ENCODE measurements around the gene TMEM134. TPM values are rescaled to one million over a fixed set of nuclear protein-coding genes. Genes with fewer than 3 reads are reported as not detected.

TMEM134 gene
- total RNA-seq, 1 donor, result 18.6 TPM

DNA sequence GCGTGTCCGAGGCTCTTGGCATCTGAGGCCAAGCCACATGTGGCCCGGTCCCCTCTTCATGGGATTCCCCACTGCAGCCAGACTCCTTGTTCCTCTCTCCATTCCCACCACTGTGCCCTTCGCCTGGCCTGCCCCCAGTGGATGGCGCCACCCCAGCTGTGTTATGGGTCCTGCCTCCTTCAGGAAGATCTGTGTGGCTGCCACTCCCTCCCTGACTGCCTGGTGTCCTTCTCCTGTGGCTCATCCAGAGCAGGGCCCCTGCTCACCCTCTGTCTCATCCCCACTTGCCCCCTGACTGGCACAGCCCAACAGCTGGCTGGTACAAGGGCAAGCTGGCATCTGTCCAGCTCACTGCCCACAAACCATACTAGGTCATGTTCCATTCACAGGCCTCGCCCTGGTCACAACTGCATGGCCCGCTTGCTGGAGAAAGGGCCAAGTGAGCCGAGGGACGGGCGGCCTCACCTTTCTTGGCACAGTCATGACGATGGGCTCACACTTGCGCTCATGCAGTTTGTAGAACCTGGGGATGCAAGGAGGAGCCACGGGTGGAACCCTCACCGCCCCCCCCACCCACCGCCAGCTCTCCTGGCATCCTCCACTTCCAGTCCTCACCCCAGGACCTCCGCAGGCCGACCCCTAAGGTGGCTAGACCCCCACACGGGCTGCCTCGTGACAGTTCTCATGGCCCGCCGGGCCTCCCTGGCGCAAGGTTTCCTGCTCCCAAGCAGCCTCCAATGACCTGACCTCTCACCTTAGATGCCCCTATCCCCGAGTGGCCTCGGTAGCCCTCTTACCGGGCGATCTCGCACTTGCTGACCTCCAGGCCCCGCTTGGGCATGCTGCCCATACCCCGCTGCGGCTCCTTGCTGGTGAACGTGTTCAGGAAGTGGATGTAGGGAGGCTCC is 29.5 kb downstream of the TMEM134 start:
- TF ChIP-seq, protein P1, sequence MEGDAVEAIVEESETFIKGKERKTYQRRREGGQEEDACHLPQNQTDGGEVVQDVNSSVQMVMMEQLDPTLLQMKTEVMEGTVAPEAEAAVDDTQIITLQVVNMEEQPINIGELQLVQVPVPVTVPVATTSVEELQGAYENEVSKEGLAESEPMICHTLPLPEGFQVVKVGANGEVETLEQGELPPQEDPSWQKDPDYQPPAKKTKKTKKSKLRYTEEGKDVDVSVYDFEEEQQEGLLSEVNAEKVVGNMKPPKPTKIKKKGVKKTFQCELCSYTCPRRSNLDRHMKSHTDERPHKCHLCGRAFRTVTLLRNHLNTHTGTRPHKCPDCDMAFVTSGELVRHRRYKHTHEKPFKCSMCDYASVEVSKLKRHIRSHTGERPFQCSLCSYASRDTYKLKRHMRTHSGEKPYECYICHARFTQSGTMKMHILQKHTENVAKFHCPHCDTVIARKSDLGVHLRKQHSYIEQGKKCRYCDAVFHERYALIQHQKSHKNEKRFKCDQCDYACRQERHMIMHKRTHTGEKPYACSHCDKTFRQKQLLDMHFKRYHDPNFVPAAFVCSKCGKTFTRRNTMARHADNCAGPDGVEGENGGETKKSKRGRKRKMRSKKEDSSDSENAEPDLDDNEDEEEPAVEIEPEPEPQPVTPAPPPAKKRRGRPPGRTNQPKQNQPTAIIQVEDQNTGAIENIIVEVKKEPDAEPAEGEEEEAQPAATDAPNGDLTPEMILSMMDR (IDR thresholded peaks at IDR 0.05; ENCODE audit: insufficient read depth, low read depth, low read length), result no peak
- DNase-seq (ENCODE audit: low read depth), result no peak

DNA sequence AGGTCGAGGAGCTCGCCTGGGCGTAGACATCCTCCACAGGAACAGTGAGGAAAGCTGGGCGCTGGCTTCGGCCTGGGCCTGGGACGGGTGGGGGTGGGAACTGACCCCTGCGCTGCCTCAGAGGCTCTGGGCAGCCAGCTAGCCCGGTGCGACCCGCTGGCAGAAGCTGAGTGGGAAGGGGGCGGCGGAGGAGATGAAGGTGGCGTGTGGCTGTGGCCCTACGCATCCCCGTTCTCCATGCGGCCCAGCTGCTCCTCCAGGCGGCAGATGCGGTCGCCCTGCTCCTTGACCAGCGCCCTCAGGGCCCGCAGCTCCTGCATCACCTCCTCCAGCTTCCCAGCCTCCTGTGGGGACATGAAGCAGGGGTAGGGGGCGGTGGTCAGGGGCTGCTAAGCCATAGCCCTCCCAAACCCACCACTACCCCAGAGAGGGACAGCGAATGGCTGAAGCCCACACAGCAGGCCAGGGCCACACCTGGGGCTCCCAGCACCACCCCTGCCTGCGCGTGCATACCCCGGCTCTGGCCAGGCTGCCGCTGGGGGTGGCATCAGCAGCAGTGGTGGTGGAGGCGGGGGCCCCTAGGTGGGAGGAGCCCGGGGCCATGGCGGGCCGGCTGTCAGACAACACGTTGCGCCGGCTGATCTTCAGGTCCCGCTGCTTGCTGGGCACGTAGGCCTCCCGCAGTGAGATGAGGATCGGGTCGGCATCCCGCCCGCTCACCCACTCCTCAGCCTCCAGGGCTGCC is 30.7 kb downstream of the TMEM134 start:
- DNase-seq (ENCODE audit: low read depth), result no peak
- TF ChIP-seq, protein P1 (IDR thresholded peaks at IDR 0.05; ENCODE audit: insufficient read depth, low read depth, low read length), result no peak
- H3K4me3 ChIP-seq (ENCODE audit: low read depth, low read length), result no peak overlapping the region

More for the DNA sequence above, 29.5 kb downstream of the TMEM134 start:
- H3K4me3 ChIP-seq (ENCODE audit: low read depth, low read length), result no peak overlapping the region

DNA sequence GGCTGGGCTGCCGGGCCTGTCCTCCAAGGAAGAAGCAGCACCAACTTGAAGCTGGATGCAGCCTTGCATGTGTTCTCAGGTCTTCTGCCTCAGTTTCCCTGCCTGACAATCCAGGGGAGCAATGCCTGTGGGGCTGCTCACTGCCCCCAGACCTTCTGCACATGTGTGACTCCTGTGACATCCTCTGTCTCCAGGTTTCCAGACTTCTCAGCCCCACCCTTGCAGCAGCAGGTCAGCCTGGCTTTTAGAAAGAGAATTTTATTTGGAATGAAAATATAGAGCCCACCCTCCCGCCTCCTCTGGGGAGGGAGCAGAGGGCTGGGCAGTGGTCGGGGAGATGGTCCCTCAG is 31.3 kb downstream of the TMEM134 start:
- no peak for DNase-seq (ENCODE audit: low read depth)
- H3K4me3 ChIP-seq (ENCODE audit: low read depth, low read length), result no peak overlapping the region
- TF ChIP-seq, protein P1 (IDR thresholded peaks at IDR 0.05; ENCODE audit: insufficient read depth, low read depth, low read length), result no peak

DNA sequence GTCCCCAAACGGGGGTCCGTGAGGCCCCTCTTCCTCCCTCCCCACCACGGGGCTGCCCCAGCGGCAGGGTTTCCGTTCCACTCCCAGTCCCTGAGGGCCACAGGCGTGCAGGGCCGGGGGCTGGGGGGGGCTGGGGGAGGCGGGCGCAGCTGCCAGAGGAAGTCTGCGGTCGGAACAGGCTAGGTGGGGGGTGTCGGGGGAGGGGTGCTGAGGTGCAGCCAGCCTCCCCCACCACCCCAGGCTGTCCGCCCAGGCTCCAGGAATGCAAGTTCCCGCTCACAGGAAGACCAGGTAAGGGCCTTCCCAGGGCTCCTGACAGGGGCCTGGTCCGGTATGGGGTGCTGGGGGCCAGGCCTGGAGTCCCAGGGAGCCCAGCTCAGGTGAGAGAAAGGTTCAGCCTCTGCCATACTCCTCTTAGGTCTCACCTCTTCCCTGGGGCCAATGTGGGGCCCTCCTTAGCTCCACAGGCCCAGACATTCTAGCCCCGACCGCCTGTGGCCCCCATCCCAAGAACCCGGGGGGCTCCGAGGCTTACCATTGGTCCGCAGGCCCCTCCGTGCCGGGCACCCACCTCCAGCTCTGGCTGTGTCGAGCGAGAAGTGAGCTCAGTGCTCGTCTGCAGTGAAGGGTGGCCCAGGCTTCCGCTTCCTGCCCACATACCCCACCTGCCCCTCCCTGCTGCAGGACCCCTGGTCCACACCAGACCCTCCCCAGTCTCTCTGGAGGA is 31.8 kb downstream of the TMEM134 start, which contains the start of gene PTPRCAP:
Gene PTPRCAP (minus strand): TSS at position 601 of the 727 bp plus-strand sequence. CDS start 63 bp downstream, at position 538.
- H3K4me3 ChIP-seq (ENCODE audit: low read depth, low read length), result no peak within 1 kb of the TSS
- no peak for DNase-seq (ENCODE audit: low read depth)
- TF ChIP-seq, protein P1 (IDR thresholded peaks at IDR 0.05; ENCODE audit: insufficient read depth, low read depth, low read length), result no peak

DNA sequence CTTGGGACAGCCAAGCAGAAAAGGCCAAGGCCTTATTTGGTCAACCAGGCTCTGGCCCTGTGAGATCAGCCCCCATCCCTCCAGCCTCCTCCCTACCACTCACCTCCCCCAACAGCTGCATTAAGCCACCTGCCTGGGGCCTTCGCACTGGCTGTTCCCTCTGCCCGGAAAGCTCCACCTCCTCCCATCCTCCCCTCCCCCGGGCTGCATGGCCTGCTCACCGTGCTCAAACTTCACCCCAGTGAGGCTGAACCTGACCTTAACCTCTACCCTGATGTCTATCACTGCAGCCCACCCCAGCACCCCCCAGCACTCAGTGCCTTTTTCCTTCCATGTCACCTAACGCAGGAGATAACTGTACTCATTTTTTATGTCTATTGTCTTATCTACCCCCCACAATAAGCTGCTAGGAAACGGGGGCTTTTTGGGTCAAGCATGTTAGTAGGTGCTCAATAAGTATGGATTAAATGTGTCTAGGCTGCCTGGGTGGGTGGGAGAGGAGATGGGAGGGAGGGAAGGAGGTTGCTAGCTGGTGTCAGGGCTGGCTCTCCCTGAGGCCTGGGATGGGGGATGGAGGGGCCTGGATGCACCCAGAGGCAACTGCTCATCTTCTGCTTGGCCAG is 32.5 kb downstream of the TMEM134 start:
- TF ChIP-seq, protein P1 (IDR thresholded peaks at IDR 0.05; ENCODE audit: insufficient read depth, low read depth, low read length), result no peak
- no peak overlapping the region for H3K4me3 ChIP-seq (ENCODE audit: low read depth, low read length)
- DNase-seq (ENCODE audit: low read depth), result no peak

All from fibroblast of villous mesenchyme (primary cell).